NCI-H82 (cell line): ENCODE measurements around the gene ZNRD2.

Experiments
- DNase-seq: peaks from one replicate; lab custom pipeline; 2025; lab: John Stamatoyannopoulos, UW

The ZNRD2 gene

GRCh38 chr11:65610404-65610803, 40.1 kb downstream of the ZNRD2 start:
- no peak for DNase-seq

DNA sequence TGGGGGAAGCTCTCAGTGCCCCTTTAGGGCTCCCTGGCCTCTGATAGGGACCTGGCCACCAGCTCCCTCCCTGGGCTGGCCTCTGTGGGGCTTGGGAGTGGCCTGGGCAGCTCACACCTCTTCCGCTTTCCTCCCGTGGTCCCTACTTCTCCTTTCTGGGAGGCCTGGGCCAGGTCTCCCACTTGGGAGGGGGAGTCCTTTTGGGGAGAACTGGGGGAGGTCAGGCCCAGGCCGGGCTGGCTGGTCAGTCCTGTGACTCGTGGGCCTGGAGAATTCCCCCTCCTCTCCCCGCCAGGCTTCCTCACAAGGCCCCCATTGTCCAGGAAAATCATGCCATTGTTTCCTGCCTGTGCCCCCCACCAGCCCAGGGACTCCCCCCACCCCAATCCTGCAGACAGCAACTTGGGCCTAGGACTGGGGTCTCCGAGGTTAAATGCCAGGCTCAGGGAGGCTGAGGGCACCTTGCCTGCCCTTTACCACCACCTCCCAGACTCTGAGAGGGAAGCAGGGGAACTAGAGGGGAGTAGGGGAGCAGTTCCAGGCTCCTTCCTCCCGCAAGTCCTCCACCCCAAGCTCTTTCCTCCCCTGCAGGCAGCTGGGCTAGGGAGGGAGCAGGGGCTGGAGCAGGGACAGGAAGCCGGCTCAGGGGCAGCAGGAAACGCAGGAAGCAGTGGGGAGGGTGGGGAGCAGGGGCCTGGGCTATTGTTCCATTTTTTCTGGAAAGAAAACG, 40.9 kb downstream of the ZNRD2 start:
- DNase-seq = no peak

DNA sequence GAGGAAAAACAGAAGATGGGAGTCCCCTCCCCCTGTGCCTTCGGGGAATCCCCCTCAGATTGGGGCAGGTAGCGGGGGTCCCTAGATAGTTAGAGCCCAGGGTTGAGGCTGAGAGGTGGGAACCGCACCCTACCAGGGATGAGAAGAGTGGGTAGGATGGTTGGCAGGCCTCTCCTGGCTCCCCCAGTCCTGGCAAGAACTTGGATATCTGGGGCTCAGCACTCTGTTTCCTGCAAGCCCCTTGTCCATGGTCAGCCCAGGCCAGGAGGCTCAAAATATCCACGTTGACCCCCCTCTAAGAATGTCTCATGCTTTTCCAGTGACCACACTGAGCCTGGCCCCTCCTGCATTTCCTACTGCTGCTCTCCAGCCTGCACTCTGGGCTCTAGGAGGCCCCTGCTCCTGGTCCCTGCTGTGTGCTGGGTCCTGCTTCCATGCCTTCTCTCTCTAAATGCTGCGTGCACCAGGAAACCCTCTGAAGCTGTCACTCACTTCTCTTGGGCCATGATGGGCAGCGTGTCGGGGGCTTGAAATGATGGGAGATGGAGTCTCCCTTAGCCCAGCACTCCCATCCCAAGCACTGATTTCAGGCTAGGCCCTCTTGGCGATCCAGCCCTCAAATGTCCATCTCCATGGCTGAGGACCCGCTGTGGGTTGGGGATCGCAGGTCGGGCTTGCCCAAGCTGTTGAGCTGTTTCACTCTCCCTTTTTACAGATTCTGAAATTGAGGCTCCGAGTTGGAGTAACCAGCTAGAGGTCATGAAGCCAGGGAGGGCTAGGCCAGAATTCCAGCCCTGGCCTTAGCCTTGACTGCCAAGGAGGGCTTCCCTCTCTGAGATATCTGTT, 41.7 kb downstream of the ZNRD2 start:
- no peak for DNase-seq

DNA sequence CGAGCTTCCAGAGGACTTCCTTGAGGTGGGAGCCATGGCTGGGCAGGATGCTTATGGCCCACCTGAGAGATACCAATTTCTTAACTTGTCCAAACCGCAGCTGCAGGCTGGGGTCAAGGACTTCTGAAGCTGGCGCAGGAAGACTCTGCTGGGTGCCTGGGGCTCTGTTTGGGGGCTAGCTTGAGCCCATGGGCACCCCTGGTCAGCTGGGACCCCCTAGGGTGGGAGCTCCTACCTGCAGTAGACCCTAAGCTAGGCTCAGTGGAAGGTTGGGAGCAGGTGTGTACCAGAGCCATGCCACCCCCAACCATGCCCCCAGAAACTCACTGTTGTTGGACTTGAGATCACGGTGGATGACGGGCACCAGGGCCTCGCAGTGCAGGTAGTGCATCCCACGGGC, 42.4 kb downstream of the ZNRD2 start:
- no peak for DNase-seq

GRCh38 chr11:65613091-65613928, 43.0 kb downstream of the ZNRD2 start:
- DNase-seq = no peak

DNA sequence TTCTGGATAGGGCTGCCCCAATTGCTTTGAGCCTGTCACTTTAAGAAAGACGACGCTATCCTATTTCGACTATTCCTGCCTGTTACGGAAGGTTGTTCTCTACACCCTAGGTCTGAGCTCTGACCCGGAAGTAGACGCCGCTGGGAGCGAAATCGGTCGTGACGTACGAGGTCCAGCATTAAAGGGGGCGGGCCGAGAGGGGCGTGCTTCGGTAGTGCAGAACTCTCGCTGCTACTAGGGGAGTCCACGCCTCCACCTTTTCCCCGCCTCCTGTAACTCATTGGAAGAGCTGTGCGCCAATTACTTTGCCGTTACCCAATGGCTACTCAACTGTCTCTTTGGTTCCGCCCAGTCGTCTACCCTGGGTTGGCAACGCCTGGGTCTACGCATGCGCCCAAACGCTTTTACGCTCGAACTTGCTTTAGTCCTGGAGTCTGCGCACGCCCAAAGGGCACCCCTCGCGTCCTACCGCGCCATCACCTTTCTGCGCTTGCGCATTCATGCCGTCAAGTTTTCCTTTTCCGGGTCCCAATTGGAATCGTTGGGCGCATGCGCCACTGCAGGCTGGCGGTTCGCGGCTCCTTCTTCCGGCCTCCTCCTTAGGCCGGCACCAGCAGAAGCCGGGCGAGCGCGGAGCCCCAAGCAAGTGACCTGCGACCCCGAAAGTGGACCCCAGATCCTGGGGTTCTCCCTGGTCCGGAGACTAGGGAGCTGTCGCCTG, 45.1 kb downstream of the ZNRD2 start, which contains the start of gene PCNX3:
PCNX3 (plus strand) TSS at position 548 of the 721 bp plus-strand sequence. CDS start 536 bp downstream, outside the sequence.
- DNase-seq = peak; percentile 100

DNA sequence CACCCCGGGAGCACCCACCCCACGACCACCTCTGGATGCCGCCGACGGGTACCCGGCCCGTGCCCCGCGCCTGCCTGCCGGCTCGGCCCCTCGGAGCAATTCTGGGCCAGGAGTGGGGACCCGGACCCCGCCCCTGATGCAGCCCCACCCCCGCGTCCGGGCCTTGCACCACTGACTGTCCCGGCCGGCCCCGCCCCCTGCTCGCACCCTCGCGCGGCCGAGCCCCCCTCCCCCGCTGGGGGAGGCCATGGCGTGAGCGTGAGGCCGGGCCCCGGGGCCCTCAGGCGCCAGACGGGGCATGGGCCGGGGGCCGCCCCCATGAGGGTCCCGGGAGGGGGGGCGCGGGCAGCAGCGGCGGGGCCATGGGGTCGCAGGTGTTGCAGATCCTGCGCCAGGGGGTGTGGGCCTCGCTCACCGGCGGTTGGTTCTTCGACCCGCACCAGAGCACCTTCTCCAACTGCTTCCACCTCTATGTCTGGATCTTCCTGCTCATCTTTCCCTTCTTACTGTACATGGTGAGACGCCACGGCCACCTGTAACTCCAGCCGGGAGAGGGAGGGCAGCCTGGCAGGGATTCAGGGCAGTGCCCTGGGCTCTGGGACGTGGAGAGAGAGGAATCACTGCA, 45.8 kb downstream of the ZNRD2 start:
- peak; percentile 51 for DNase-seq

DNA sequence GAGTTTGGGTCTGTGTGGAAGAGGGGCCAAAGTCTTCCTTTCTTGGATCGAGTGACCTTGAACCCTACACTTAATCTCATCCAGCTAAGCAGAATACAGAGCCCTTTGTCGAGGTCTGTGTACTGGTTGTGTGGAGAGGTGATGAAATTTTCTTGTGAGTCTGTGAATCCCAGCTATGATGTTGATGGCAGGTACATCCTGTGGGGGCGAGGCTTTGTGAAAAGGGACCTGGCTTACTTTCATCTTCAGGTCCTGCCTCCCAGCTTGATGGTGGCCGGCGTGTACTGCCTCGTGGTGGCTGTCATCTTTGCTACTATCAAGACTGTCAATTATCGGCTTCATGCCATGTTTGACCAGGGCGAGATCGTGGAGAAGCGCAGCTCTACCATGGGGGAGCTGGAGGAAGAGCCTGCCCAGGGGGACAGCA, 46.3 kb downstream of the ZNRD2 start:
- DNase-seq = no peak

DNA sequence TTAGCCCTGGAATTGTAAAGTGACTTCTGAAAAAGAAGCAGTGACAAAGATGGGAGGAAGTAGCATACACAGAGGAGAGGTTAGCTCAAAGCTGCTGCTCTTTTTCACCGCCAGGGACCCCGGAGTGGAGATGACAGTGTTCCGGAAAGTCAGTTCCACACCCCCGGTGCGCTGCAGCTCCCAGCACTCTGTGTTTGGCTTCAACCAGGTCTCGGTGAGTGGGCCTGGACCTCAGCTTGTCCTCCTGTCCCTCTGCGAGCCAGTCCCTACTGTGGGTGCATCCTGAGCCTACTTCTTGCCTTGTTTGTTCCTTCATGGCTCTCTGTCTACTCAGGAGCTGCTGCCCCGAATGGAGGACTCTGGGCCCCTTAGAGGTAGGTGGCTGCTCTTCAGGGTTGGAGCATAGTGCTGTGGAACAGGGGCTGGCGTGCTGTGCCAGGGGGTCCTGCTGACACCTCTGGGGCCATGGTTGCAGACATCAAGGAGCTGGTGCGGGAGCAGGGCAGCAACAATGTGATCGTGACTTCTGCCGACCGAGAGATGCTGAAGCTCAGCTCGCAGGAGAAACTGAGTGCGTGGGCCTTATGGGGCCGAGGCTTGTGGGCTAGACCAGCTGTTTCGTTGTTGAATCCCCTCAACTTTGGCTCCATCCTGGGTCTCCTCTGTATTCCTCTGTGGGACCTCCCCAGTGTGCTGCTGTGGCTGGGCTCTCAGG, 47.0 kb downstream of the ZNRD2 start:
- DNase-seq = no peak

GRCh38 chr11:65617990-65618751, 47.9 kb downstream of the ZNRD2 start:
- DNase-seq = no peak

DNA sequence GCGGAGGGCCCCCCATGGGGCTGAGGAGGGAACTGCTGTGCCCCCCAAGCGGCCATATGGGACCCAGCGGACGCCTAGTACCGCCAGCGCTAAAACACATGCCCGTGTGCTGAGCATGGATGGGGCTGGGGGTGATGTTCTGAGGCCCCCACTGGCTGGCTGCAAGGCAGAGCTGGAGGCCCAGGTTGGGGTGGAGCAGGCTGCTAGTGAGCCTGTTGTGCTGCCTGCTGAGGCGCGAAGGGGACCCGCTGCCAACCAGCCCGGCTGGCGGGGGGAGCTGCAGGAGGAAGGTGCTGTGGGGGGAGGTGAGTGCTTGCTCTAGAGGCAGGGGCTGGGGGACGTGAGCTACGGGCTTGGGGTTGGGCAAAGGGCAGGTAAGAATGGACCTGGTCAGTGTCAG, 48.5 kb downstream of the ZNRD2 start:
- no peak for DNase-seq

GRCh38 chr11:65619281-65619928, 49.1 kb downstream of the ZNRD2 start:
- no peak for DNase-seq

GRCh38 chr11:65620666-65621065, 50.4 kb downstream of the ZNRD2 start:
- no peak for DNase-seq

DNA sequence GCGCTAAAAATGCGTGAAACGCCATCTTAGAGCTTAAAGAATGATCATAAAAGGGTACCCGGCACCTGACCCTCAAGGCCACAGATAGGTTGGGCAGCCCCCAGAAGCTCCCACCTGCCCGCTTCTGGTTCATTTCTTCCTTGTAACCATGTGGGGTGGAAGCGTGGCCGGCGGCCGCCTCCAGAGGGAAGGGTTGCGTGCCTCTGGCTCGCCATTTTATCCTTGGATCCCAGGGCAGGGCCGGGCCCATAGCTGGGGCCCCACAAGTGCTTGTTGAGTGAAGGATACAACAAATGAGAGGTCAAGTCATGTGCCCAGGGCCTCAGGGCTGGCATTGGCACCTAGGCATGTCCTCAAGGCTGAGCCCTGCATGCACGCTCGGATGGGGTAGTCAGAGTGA, 51.2 kb downstream of the ZNRD2 start:
- DNase-seq = no peak
